ENCODE measurements around the gene PUDP. TPM values are rescaled to one million over a fixed set of nuclear protein-coding genes. Genes with fewer than 3 reads are reported as not detected.

The PUDP gene
- total RNA-seq, 2 donors from 2014 or later, result 17.2 to 27.0 TPM

DNA sequence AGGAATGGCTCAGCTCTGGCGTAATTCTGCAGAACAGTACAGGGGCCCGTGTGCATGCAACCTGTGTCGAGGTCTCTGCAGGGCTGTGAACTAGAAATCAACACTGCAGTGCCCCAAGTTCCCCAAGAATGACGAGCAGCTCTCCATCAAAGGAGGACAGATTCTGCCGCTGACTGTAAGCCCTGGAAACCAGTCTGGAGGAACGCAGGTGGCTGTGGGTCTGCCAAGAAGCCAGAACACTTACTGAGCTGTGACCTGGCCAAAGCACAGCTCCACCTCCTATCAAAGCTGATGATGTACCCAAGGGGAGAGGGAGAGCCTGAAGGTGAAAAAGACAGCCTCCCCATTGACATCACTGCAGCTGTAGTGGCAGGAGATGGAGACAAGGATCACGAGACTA lies 80.7 kb downstream of the PUDP start:
- Histone ChIP-seq H3K27ac (no peak overlapping the region), H3K4me3 (no peak overlapping the region), H3K27me3 (no peaks in the 10 kb centered on the region), H3K36me3 (no peaks in the 10 kb centered on the region), H3K4me1 (no peaks in the 10 kb centered on the region), H3K9me3 (no peaks in the 10 kb centered on the region)
- TF ChIP-seq, protein P1, sequence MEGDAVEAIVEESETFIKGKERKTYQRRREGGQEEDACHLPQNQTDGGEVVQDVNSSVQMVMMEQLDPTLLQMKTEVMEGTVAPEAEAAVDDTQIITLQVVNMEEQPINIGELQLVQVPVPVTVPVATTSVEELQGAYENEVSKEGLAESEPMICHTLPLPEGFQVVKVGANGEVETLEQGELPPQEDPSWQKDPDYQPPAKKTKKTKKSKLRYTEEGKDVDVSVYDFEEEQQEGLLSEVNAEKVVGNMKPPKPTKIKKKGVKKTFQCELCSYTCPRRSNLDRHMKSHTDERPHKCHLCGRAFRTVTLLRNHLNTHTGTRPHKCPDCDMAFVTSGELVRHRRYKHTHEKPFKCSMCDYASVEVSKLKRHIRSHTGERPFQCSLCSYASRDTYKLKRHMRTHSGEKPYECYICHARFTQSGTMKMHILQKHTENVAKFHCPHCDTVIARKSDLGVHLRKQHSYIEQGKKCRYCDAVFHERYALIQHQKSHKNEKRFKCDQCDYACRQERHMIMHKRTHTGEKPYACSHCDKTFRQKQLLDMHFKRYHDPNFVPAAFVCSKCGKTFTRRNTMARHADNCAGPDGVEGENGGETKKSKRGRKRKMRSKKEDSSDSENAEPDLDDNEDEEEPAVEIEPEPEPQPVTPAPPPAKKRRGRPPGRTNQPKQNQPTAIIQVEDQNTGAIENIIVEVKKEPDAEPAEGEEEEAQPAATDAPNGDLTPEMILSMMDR (IDR thresholded peaks at IDR 0.05), result no peak
- no peak for DNase-seq (ENCODE audit: low spot score)

DNA sequence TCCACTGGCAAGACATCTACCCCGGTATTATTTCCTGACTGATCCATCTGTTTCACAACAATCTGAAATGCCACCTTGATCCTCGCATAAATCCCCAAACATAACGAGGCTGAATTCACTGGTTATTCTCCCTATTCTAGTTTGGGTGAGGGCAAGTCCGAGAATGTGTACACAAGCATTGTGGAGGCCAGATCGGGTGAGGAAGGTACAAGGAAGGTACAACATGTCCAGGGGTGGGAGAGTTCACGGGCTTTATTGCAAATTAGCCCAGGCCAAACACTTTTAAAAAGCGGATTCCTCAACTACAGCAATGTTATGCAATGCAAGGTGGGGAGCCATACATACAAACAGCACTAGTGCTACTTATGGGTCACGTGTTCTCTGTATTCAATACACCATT lies 82.5 kb downstream of the PUDP start:
- TF ChIP-seq, protein P1 (IDR thresholded peaks at IDR 0.05), result no peak

DNA sequence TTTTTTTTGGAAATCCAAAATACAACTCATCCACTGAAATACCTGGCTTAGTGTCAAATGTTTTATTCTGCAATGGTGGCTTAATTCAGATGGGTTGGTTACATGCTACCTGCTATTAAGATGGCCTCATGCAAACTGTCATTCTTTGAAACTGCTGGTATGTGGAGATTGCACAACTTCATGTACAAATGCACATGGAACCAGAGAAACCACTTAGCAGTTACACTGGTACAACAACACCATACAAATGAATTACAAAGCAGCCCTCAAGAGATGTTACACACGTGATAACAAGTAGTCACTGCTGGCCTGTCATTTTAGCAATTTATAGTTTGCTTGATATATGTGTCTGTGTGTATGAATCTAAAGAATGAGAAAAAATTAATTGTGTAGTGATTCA lies 85.0 kb downstream of the PUDP start:
- no peaks in the 10 kb centered on the region for H3K4me1 ChIP-seq
- DNase-seq (ENCODE audit: low spot score), result no peak
- no peaks in the 10 kb centered on the region for H3K27me3 ChIP-seq
- H3K9me3 ChIP-seq, result no peaks in the 10 kb centered on the region
- H3K27ac ChIP-seq, result no peak overlapping the region
- H3K36me3 ChIP-seq, result no peaks in the 10 kb centered on the region
- TF ChIP-seq, protein P1 (IDR thresholded peaks at IDR 0.05), result no peak
- H3K4me3 ChIP-seq, result no peak overlapping the region

More for the DNA sequence above, 82.5 kb downstream of the PUDP start:
- H3K9me3 ChIP-seq, result no peaks in the 10 kb centered on the region
- no peaks in the 10 kb centered on the region for H3K27me3 ChIP-seq
- no peak overlapping the region for H3K4me3 ChIP-seq
- no peaks in the 10 kb centered on the region for H3K4me1 ChIP-seq
- H3K27ac ChIP-seq, result no peak overlapping the region
- H3K36me3 ChIP-seq, result no peaks in the 10 kb centered on the region
- DNase-seq (ENCODE audit: low spot score), result no peak

DNA sequence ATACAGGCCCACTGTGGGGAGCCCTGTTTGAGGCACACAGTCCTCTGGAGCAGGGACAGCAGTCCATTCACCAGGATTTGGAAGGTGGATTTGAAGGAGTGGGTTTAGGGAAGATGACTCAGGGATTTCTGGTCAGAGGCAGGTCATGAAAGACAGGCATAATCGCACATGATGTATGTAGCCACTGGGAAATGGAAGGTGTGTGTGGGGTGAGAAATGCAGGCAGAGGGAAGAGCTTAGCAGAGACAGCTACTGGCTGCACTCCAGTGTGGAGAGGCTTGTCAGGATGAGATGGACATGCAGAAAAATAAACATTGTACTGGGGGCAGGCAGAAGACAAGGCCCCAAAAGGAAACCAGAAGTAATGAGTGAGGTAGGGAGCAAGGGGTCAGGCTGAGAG lies 85.7 kb downstream of the PUDP start:
- no peaks in the 10 kb centered on the region for H3K27me3 ChIP-seq
- no peaks in the 10 kb centered on the region for H3K4me1 ChIP-seq
- TF ChIP-seq, protein P1 (IDR thresholded peaks at IDR 0.05), result no peak
- no peak for DNase-seq (ENCODE audit: low spot score)
- no peak overlapping the region for H3K27ac ChIP-seq
- no peak overlapping the region for H3K4me3 ChIP-seq
- H3K9me3 ChIP-seq, result no peaks in the 10 kb centered on the region
- no peaks in the 10 kb centered on the region for H3K36me3 ChIP-seq

DNA sequence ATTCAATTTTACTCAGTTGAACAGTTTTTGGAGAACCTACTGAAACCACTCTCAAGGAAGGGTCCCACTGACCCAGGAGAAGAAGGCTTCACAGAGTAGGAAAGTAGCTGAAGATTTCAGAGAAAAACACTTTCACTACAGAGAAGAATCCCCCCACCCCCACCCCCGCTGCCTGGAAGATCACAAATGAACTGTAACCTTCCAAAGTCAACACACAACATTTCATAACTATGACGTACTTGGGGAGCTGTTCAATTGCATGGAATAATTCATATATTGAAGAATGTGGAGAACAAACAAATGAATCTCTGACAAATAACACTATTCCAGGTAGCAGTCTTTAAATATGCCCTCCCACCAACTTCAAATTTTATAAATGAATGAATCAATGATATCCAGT lies 86.5 kb downstream of the PUDP start:
- no peaks in the 10 kb centered on the region for H3K9me3 ChIP-seq
- no peaks in the 10 kb centered on the region for H3K27me3 ChIP-seq
- TF ChIP-seq, protein P1 (IDR thresholded peaks at IDR 0.05), result no peak
- H3K27ac ChIP-seq, result no peak overlapping the region
- H3K36me3 ChIP-seq, result peaks cover 3% of the 10 kb centered on the region
- no peaks in the 10 kb centered on the region for H3K4me1 ChIP-seq
- no peak for DNase-seq (ENCODE audit: low spot score)
- no peak overlapping the region for H3K4me3 ChIP-seq

DNA sequence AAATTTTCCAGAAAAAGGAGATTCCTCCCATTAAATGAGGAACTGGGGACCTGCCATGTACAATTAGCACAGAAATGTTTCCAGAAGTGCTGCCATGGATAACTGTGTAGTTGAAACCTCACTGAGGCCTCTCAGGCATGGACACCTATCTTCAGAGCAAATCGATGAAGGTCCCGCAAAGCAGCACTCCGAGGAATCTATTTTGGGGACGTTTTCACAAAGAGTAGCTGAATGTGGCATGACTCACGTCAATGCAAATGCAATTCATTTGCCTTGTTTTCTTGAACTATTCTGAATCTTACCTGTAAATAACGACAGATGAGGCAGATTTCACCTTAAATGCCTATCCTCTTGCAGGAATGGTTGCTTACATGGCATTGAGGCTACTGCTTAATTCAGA lies 87.5 kb downstream of the PUDP start:
- DNase-seq (ENCODE audit: low spot score), result no peak
- H3K27me3 ChIP-seq, result no peaks in the 10 kb centered on the region
- no peaks in the 10 kb centered on the region for H3K9me3 ChIP-seq
- TF ChIP-seq, protein P1 (IDR thresholded peaks at IDR 0.05), result no peak
- peaks cover 4% of the 10 kb centered on the region for H3K36me3 ChIP-seq
- no peaks in the 10 kb centered on the region for H3K4me1 ChIP-seq
- H3K27ac ChIP-seq, result no peak overlapping the region
- H3K4me3 ChIP-seq, result no peak overlapping the region
